ENCODE data around the gene SMYD1. TPM values are rescaled to one million over a fixed set of nuclear protein-coding genes. Genes with fewer than 3 reads are reported as not detected.

Gene SMYD1
- total RNA-seq, 1 donor from 2014 or later, result not detected

DNA sequence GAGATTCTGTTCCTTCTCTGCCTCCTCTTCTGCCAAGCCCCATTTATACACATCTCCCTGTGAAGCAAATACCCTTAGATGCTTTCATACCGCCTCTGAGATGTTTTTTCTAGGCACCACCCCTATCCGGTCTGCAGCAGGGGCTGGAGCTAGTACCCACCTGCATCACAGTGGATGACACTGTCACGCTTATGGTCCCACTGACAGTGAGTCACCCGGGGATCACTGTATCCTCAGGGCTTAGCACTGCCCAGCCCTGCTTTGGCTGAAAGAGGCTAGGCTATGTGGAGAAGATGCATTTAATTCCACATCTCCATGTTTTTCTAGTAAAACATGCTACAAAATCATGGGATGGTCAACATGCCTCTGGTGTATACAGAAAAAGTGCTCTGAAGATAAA lies 50.3 kb downstream of the SMYD1 start:
- H3K4me3 Mint-ChIP-seq, result no peak overlapping the region
- no peaks in the 10 kb centered on the region for H3K79me2 ChIP-seq (ENCODE audit: low read depth)
- no peaks in the 10 kb centered on the region for H3F3A ChIP-seq (ENCODE audit: low read depth)
- H3K36me3 Mint-ChIP-seq, result no peaks in the 10 kb centered on the region
- no peaks in the 10 kb centered on the region for H3K9me3 Mint-ChIP-seq
- no peak overlapping the region for H3K27ac Mint-ChIP-seq
- H3K27ac ChIP-seq, result no peak overlapping the region
- H3K27me3 Mint-ChIP-seq (ENCODE audit: insufficient read depth, low read depth), result peaks cover 4% of the 10 kb centered on the region
- H3K4me1 ChIP-seq, result no peaks in the 10 kb centered on the region
- TF ChIP-seq EZH2phosphoT487 (IDR thresholded peaks at IDR 0.05) (no peak), EZH2 (IDR thresholded peaks at IDR 0.05) (no peak)
- TF ChIP-seq, protein P1, sequence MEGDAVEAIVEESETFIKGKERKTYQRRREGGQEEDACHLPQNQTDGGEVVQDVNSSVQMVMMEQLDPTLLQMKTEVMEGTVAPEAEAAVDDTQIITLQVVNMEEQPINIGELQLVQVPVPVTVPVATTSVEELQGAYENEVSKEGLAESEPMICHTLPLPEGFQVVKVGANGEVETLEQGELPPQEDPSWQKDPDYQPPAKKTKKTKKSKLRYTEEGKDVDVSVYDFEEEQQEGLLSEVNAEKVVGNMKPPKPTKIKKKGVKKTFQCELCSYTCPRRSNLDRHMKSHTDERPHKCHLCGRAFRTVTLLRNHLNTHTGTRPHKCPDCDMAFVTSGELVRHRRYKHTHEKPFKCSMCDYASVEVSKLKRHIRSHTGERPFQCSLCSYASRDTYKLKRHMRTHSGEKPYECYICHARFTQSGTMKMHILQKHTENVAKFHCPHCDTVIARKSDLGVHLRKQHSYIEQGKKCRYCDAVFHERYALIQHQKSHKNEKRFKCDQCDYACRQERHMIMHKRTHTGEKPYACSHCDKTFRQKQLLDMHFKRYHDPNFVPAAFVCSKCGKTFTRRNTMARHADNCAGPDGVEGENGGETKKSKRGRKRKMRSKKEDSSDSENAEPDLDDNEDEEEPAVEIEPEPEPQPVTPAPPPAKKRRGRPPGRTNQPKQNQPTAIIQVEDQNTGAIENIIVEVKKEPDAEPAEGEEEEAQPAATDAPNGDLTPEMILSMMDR (IDR thresholded peaks at IDR 0.05), result no peak
- H3K9me3 ChIP-seq (ENCODE audit: low read depth), result no peaks in the 10 kb centered on the region
- no peak overlapping the region for H3K4me2 ChIP-seq
- no peaks in the 10 kb centered on the region for H3K27me3 ChIP-seq
- no peak overlapping the region for H3K4me3 ChIP-seq
- no peaks in the 10 kb centered on the region for H3K36me3 ChIP-seq
- DNase-seq (ENCODE audit: low spot score), result no peak
- H3K9ac ChIP-seq, result no peak overlapping the region
- H3K4me1 Mint-ChIP-seq, result no peaks in the 10 kb centered on the region
- no peak overlapping the region for H2AFZ ChIP-seq (replicated peaks)
- H4K20me1 ChIP-seq (ENCODE audit: low read depth), result no peaks in the 10 kb centered on the region

DNA sequence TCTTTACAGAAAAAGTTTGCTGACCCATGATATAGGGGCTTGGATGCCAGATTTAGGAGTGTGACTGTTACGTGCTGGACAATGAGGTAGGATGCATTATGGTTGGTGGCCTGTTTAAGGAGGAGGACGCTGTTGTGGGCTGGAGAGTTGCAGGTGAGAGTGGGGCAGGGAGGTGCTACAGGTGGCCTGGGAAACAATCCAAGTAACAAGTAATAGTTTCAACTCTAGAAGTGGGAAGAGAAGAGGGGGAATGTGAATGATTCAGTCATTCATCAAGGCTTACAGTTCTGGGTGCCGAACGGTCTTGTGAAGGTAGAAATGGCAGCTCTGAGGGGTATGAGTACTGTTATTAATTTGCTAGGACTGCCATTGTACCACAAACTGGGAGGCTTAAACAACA lies 54.1 kb downstream of the SMYD1 start:
- H3K27ac ChIP-seq, result no peak overlapping the region
- Mint-ChIP-seq H3K27ac (no peak overlapping the region), H3K36me3 (no peaks in the 10 kb centered on the region), H3K27me3 (ENCODE audit: insufficient read depth, low read depth) (peaks cover 11% of the 10 kb centered on the region), H3K4me1 (no peaks in the 10 kb centered on the region), H3K4me3 (no peak overlapping the region), H3K9me3 (no peaks in the 10 kb centered on the region)
- no peak overlapping the region for H3K4me3 ChIP-seq
- no peak overlapping the region for H2AFZ ChIP-seq (replicated peaks)
- H3K36me3 ChIP-seq, result no peaks in the 10 kb centered on the region
- no peak overlapping the region for H3K4me2 ChIP-seq
- no peak for DNase-seq (ENCODE audit: low spot score)
- H3K79me2 ChIP-seq (ENCODE audit: low read depth), result no peaks in the 10 kb centered on the region
- TF ChIP-seq EZH2phosphoT487 (IDR thresholded peaks at IDR 0.05), result no peak
- TF ChIP-seq, protein P1 (IDR thresholded peaks at IDR 0.05), result no peak
- no peak for TF ChIP-seq EZH2 (IDR thresholded peaks at IDR 0.05)
- H3K9ac ChIP-seq, result no peak overlapping the region
- no peaks in the 10 kb centered on the region for H3K27me3 ChIP-seq
- no peaks in the 10 kb centered on the region for H3K4me1 ChIP-seq
- H4K20me1 ChIP-seq (ENCODE audit: low read depth), result no peaks in the 10 kb centered on the region
- H3F3A ChIP-seq (ENCODE audit: low read depth), result no peaks in the 10 kb centered on the region
- no peaks in the 10 kb centered on the region for H3K9me3 ChIP-seq (ENCODE audit: low read depth)

DNA sequence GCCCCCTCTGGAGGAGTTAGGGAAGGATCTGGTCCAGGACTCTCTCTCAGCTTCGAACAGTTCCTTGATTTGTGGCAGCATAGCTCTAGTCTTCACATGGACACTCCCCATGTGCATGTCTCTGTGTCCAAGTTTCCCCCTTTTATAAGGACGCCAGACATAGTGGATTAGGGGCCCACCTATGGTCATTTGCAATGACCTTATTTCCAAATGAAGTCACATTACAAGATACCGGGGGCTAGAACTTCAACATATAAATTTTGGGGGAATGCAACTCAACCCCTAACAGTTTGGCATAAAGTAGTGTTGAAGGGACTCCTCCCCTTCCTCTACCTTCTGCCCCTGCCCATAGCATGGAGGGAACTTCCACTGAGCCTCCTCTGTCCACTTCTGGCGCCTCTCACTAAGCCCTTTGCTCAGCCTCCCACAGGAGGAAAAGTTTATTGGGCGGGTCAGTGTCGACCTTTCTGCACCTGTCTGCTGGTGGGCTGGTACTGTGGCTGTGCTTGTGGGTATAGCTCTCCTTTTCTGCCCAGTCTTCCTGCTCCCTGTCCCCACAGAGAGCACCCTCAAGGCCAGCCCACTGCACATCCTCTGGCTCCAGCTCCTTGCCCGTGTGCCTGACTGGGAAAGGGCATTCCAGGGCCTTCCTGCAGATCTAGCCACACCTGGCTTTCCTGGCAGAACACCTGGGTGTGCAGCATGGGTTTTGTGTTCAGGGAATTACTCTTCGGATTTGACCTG lies 54.7 kb downstream of the SMYD1 start:
- Histone ChIP-seq H3K27ac (no peak overlapping the region), H3K79me2 (ENCODE audit: low read depth) (no peaks in the 10 kb centered on the region), H3K9ac (no peak overlapping the region), H3K4me1 (no peaks in the 10 kb centered on the region), H4K20me1 (ENCODE audit: low read depth) (no peaks in the 10 kb centered on the region), H2AFZ (replicated peaks) (no peak overlapping the region), H3K4me2 (no peak overlapping the region), H3K4me3 (no peak overlapping the region), H3K36me3 (no peaks in the 10 kb centered on the region), H3F3A (ENCODE audit: low read depth) (no peaks in the 10 kb centered on the region), H3K27me3 (no peaks in the 10 kb centered on the region), H3K9me3 (ENCODE audit: low read depth) (no peaks in the 10 kb centered on the region)
- H3K36me3 Mint-ChIP-seq, result no peaks in the 10 kb centered on the region
- no peaks in the 10 kb centered on the region for H3K9me3 Mint-ChIP-seq
- H3K27ac Mint-ChIP-seq, result no peak overlapping the region
- no peak for DNase-seq (ENCODE audit: low spot score)
- peaks cover 11% of the 10 kb centered on the region for H3K27me3 Mint-ChIP-seq (ENCODE audit: insufficient read depth, low read depth)
- TF ChIP-seq EZH2 (IDR thresholded peaks at IDR 0.05) (no peak), EZH2phosphoT487 (IDR thresholded peaks at IDR 0.05) (no peak)
- TF ChIP-seq, protein P1 (IDR thresholded peaks at IDR 0.05), result no peak
- no peak overlapping the region for H3K4me3 Mint-ChIP-seq
- H3K4me1 Mint-ChIP-seq, result no peaks in the 10 kb centered on the region

All from neural progenitor cell (in vitro differentiated cells).